Right lung (tissue), 5 donors: ENCODE data around the gene TMEFF2. TPM values are rescaled to one million over a fixed set of nuclear protein-coding genes. Genes with fewer than 3 reads are reported as not detected.

Experiments
- DNase-seq, 2 donors: peaks; one replicate each; pipeline ENCODE4 v3.0.0-alpha.2; 2013
- polyA plus RNA-seq, 5 donors: library from polyadenylated mRNA; unstranded; fragments of 120-200 nt; gene quantifications; one replicate each; pipeline versions ENCODE4 v1.2.1 to v1.2.3, GENCODE V29; 2013; ENCODE audit warnings: inconsistent platforms in 1 of 5, low replicate concordance in 1 of 5; ENCODE audit not compliant: insufficient read length in 5 of 5, insufficient read depth in 1 of 5

Gene TMEFF2
- polyA plus RNA-seq, 5 donors, result 0.25 to 1.4 (median 0.72) TPM

- no peak for DNase-seq
Measured at GRCh38 chr2:191905336-191905735, 289.4 kb downstream of the TMEFF2 start.

GRCh38 chr2:191901031-191901430 lies 293.7 kb downstream of the TMEFF2 start:
- DNase-seq, result no peak

GRCh38 chr2:191899410-191899809 lies 295.3 kb downstream of the TMEFF2 start:
- DNase-seq, result no peak
